Right atrium auricular region (tissue), 2 donors: ENCODE data around the gene KIF3A. TPM values are rescaled to one million over a fixed set of nuclear protein-coding genes. Genes with fewer than 3 reads are reported as not detected.
A peak's percentile ranks its signal among the peaks of the same experiment; 100 is the strongest.

Source experiments
- DNase-seq: peaks from one replicate; pipeline ENCODE4 v3.0.0-alpha.2; 2019; ENCODE audit warnings: low spot score
- H3K27ac ChIP-seq, 2 donors: fragments of 200-600 bp; sonication (generic); 1 replicate in 1 of 2; 2 replicates in 1 of 2; pipeline ENCODE4 v1.5.1; 2016 to 2019
- H3K27me3 ChIP-seq, 2 donors: fragments of 200-600 bp; sonication (generic); one replicate each; pipeline versions ENCODE4 v1.5.1 to v1.6.0; 2017 to 2019
- H3K36me3 ChIP-seq: fragments of 200-600 bp; sonication (generic); one replicate; pipeline ENCODE4 v1.5.1; 2016
- H3K4me1 ChIP-seq, 2 donors: fragments of 200-600 bp; sonication (generic); one replicate each; pipeline versions ENCODE4 v1.5.1 to v1.6.0; 2017 to 2019
- H3K4me3 ChIP-seq, 2 donors: fragments of 200-600 bp; sonication (generic); 1 replicate in 1 of 2; 2 replicates in 1 of 2; pipeline ENCODE4 v1.5.1; 2017 to 2019; ENCODE audit warnings: mild to moderate bottlenecking in 1 of 2, moderate library complexity in 1 of 2
- H3K9me3 ChIP-seq, 2 donors: fragments of 200-600 bp; sonication (generic); one replicate each; pipeline ENCODE4 v1.5.1; 2019
- total RNA-seq, 2 donors: library from RNA; depleted of rRNA; stranded (reverse); fragments of >200 nt; gene quantifications; one replicate each; pipeline ENCODE4 v1.1.0, GENCODE V29; 2016
- TF ChIP-seq, protein P1 (sequence below), 2 donors: fragments of 200-600 bp; sonication (generic); IDR thresholded peaks; one replicate each; pipeline ENCODE4 v1.5.1; 2019; ENCODE audit warnings: antibody characterized with exemption in 2 of 2

KIF3A gene
- total RNA-seq, 2 donors from 2014 or later = 5.6 to 7.2 TPM

DNA sequence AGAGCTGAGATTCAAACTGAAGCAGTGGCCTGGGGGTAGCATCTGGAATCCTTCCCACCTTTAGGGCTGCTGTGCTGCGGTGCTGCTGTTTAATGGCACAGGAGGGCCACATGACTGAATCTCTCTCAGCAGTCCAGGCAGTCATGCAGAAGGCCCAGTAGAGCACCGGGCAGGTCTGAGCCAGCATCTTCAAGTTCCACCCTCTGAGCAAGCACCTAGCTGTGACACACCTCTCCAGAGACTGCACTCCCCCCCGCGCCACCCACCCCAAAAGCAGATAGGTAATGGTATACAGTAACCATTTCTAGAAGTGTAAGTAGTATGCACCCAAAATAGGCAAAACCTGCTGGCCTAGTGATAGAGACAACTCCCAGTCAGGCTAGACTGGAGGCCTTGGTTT is 55.4 kb downstream of the KIF3A start:
- Histone ChIP-seq H3K36me3 (no peaks in the 10 kb centered on the region), H3K27me3 (no peaks in the 10 kb centered on the region), H3K9me3 (no peaks in the 10 kb centered on the region), H3K4me1 (no peaks in the 10 kb centered on the region), H3K4me3 (no peak overlapping the region), H3K27ac (no peak overlapping the region)
- TF ChIP-seq, protein P1, sequence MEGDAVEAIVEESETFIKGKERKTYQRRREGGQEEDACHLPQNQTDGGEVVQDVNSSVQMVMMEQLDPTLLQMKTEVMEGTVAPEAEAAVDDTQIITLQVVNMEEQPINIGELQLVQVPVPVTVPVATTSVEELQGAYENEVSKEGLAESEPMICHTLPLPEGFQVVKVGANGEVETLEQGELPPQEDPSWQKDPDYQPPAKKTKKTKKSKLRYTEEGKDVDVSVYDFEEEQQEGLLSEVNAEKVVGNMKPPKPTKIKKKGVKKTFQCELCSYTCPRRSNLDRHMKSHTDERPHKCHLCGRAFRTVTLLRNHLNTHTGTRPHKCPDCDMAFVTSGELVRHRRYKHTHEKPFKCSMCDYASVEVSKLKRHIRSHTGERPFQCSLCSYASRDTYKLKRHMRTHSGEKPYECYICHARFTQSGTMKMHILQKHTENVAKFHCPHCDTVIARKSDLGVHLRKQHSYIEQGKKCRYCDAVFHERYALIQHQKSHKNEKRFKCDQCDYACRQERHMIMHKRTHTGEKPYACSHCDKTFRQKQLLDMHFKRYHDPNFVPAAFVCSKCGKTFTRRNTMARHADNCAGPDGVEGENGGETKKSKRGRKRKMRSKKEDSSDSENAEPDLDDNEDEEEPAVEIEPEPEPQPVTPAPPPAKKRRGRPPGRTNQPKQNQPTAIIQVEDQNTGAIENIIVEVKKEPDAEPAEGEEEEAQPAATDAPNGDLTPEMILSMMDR (IDR thresholded peaks at IDR 0.05) = no peak
- DNase-seq = no peak

DNA sequence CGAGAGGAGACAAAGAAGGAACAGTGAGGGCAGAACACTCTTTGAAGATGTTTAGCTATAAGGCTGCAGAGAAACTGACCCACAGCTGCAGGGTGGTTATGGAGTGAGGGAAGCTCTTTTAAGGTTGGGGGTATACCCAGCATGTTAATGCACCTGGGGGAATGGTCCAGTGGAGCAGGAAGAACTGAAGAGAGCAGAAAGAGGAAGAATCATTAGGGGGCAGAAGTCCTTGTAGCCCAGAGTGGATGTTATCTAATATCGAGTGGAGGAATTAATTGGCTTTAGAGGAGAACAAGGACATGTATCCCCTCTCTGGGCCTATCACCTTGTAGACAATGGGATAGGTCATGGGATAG is 55.9 kb downstream of the KIF3A start:
- Histone ChIP-seq H3K36me3 (no peaks in the 10 kb centered on the region), H3K27me3 (no peaks in the 10 kb centered on the region), H3K9me3 (no peaks in the 10 kb centered on the region), H3K4me1 (no peaks in the 10 kb centered on the region), H3K4me3 (no peak overlapping the region), H3K27ac (no peak overlapping the region)
- DNase-seq = no peak
- TF ChIP-seq, protein P1 (IDR thresholded peaks at IDR 0.05) = no peak

DNA sequence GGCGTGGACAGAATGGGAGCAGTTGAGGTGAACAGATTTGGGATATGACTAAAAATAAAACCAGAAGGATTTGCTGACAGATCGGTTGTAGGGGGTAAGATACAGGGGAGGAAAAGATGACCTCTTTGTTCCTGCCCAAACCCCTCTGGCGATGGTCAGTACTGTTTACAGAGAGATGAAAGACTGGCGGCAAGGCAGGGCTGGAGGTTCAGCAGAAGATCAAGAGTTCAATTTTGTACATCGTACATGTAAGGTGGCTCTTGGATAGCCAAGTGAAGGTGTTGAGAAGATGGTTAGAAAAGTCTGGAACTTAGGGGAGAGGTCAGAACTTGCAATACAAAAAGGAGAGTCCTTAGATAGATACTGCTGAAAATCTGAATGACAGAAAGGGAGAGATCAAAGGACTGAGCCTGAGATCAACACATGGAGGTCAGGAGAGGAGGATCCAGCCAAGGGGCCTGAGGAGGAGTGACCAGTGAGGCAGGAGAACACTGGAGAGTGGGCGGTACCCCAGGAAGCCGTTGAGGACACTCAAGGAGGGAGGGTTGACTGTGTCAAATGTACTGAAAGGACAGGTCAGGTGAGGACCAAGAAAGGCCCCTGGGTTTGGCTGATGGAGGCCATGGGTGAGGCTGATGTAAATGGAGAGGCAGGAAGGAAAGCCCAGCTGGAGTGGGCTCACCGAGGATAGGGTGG is 56.4 kb downstream of the KIF3A start:
- Histone ChIP-seq H3K27ac (no peak overlapping the region), H3K4me3 (no peak overlapping the region), H3K36me3 (no peaks in the 10 kb centered on the region), H3K4me1 (no peaks in the 10 kb centered on the region), H3K27me3 (no peaks in the 10 kb centered on the region), H3K9me3 (no peaks in the 10 kb centered on the region)
- DNase-seq = no peak
- TF ChIP-seq, protein P1 (IDR thresholded peaks at IDR 0.05) = no peak

DNA sequence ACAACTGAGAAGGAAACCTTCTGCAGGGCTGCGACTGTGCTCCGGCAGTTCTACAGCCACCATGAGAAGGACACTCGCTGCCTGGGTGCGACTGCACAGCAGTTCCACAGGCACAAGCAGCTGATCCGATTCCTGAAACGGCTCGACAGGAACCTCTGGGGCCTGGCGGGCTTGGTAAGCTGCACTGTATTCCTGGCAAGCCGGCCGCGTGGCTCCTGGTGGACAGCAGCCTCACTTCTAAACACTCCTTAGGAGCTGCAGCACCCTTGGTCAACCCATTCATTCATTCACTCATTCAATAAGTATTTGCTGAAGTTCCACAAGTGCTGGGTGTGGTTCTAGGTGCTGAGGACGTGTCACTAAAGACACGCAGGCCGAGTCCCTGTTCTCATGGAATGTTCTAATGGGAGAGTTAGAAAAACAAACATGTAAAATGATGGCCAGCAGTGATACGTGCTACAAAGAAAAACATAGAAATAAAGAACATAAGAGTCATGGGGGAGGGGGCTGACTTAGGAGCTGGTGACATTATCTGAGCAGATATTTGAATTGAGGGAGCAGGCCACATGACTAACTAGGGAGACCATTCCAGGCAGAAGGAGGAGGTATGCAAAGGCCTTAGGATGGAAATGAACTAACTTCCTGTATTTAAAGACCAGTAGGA is 57.5 kb downstream of the KIF3A start:
- TF ChIP-seq, protein P1 (IDR thresholded peaks at IDR 0.05) = no peak
- Histone ChIP-seq H3K27ac (no peak overlapping the region), H3K9me3 (no peaks in the 10 kb centered on the region), H3K27me3 (no peaks in the 10 kb centered on the region), H3K36me3 (no peaks in the 10 kb centered on the region), H3K4me3 (no peak overlapping the region), H3K4me1 (peaks cover 0 to 3% of the 10 kb centered on the region in 2 donors)
- DNase-seq = peak; percentile 38

DNA sequence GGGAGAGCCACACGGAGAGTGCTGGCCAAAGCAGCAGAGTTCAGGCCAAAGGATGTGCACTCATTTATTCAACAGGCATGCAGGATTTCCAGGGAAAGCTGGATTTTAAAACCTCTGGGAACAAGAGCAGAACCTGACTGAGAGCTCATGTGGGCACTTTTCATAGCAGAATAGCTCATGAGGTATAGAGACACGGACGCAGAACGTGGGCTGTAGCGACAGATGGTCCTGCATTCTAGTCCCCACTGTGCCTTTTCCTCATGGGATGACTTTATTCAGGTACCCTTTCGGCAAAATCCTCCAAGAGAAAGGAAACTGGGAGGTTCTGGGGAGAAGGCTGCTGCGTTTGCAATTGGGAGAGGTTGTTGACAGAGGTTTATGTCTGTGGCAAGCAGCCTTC is 58.2 kb downstream of the KIF3A start:
- Histone ChIP-seq H3K36me3 (no peaks in the 10 kb centered on the region), H3K27ac (no peak overlapping the region), H3K4me3 (no peak overlapping the region), H3K27me3 (no peaks in the 10 kb centered on the region), H3K4me1 (peaks cover 0 to 3% of the 10 kb centered on the region in 2 donors), H3K9me3 (no peaks in the 10 kb centered on the region)
- TF ChIP-seq, protein P1 (IDR thresholded peaks at IDR 0.05) = no peak
- DNase-seq = peak; percentile 23
